ENCODE results near the gene CARD9. TPM values are rescaled to one million over a fixed set of nuclear protein-coding genes. Genes with fewer than 3 reads are reported as not detected.

CARD9 gene
- total RNA-seq, 1 experiment from 2014 or later, result 5.6 TPM

DNA sequence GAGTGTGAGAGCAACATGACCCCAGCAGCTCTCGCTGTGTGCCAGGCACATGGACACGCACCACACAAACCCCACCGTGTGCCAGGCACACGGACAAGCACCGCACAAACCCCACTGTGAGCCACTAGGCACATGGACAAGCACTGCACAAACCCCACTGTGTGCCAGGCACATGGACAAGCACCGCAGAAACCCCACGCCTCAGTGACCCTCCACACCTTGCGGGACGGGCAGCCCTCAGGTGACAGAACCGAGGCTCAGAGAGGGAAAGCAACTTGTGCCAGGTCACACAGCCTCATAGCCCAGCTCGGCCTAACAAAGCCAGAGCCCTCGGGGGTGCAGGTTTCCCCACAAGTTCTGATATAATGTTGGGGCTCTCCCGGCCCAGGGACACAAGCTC, 48.1 kb downstream of the CARD9 start:
- no peak overlapping the region for H3K9ac ChIP-seq (ENCODE audit: extremely low read depth, insufficient read length, low read length)
- no peaks in the 10 kb centered on the region for H3K27me3 ChIP-seq (ENCODE audit: insufficient read depth, low read length)
- H2BK5ac ChIP-seq (ENCODE audit: insufficient read length, low read length), result no peak overlapping the region
- H2BK120ac ChIP-seq (ENCODE audit: low read depth, low read length, poor library complexity, severe bottlenecking), result no peak overlapping the region
- Mint-ChIP-seq H3K27me3 (ENCODE audit: low read depth) (no peaks in the 10 kb centered on the region; the same call in none of the 2 replicates), H3K36me3 (ENCODE audit: insufficient read depth in 1 of 3, low read depth in 3 of 3) (no peaks in the 10 kb centered on the region; a peak in 1 of 7 replicates), H3K27ac (no peak overlapping the region), H3K9me3 (no peaks in the 10 kb centered on the region; a peak in 1 of 5 replicates), H3K4me1 (peaks cover 9 to 11% of the 10 kb centered on the region in 2 experiments), H3K4me3 (no peak overlapping the region; a peak in 1 of 5 replicates)
- H2BK15ac ChIP-seq (ENCODE audit: low read depth, low read length), result no peak overlapping the region
- TF ChIP-seq, protein P1, sequence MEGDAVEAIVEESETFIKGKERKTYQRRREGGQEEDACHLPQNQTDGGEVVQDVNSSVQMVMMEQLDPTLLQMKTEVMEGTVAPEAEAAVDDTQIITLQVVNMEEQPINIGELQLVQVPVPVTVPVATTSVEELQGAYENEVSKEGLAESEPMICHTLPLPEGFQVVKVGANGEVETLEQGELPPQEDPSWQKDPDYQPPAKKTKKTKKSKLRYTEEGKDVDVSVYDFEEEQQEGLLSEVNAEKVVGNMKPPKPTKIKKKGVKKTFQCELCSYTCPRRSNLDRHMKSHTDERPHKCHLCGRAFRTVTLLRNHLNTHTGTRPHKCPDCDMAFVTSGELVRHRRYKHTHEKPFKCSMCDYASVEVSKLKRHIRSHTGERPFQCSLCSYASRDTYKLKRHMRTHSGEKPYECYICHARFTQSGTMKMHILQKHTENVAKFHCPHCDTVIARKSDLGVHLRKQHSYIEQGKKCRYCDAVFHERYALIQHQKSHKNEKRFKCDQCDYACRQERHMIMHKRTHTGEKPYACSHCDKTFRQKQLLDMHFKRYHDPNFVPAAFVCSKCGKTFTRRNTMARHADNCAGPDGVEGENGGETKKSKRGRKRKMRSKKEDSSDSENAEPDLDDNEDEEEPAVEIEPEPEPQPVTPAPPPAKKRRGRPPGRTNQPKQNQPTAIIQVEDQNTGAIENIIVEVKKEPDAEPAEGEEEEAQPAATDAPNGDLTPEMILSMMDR (conservative IDR thresholded peaks at IDR 0.05), result no peak
- WGBS (ENCODE audit: extremely low coverage, insufficient read length, low lambda C conversion rate), result no CpG with 5 or more reads among the region's 13 CpGs
- no peak overlapping the region for H3K4ac ChIP-seq (ENCODE audit: low read depth, low read length)
- H4K5ac ChIP-seq (ENCODE audit: insufficient read length, low read depth, low read length), result no peak overlapping the region
- no peaks in the 10 kb centered on the region for H3K23me2 ChIP-seq (ENCODE audit: insufficient read length, low read depth, low read length, poor library complexity, severe bottlenecking)
- peaks cover 4% of the 10 kb centered on the region; the same call in 1 of the 2 replicates for H3K4me1 ChIP-seq (ENCODE audit: insufficient read depth, low read length)
- no peak overlapping the region for H3K4me2 ChIP-seq (ENCODE audit: insufficient read depth, insufficient read length, low read length)
- no peaks in the 10 kb centered on the region for H4K20me1 ChIP-seq (ENCODE audit: control insufficient read depth, insufficient read depth, insufficient read length)
- no peak overlapping the region for H2BK20ac ChIP-seq (ENCODE audit: low read depth, low read length, poor library complexity, severe bottlenecking)
- no peak overlapping the region for H4K91ac ChIP-seq (ENCODE audit: insufficient read length, low read depth, low read length)
- H2AFZ ChIP-seq (ENCODE audit: low read length), result no peak overlapping the region
- H4K8ac ChIP-seq (replicated peaks; ENCODE audit: insufficient read length, low read depth, low read length), result no peak overlapping the region
- no peak for DNase-seq
- H3K56ac ChIP-seq (ENCODE audit: insufficient read length, low read depth, low read length), result no peak overlapping the region
- H3K18ac ChIP-seq (ENCODE audit: insufficient read length, low read depth, low read length), result no peak overlapping the region
- no peak overlapping the region for H2BK12ac ChIP-seq (ENCODE audit: insufficient read length, low read depth, low read length)
- no peak overlapping the region for H3K14ac ChIP-seq (ENCODE audit: insufficient read depth, low read length)
- no peak overlapping the region for H3T11ph ChIP-seq (ENCODE audit: low read length)
- H3K27ac ChIP-seq (ENCODE audit: insufficient read length, low read depth, low read length), result no peak overlapping the region
- H2AK5ac ChIP-seq (ENCODE audit: insufficient read length, low read length), result no peak overlapping the region
- peaks cover 2% of the 10 kb centered on the region; the same call in 1 of the 2 replicates for H3K79me2 ChIP-seq (ENCODE audit: insufficient read depth, low read length)
- no peaks in the 10 kb centered on the region for H3K9me3 ChIP-seq (ENCODE audit: control insufficient read depth, low read depth, low read length)
- no peak overlapping the region for H3K23ac ChIP-seq (ENCODE audit: insufficient read length, low read depth, low read length)
- H3K79me1 ChIP-seq (ENCODE audit: insufficient read depth, low read depth, low read length, poor library complexity, severe bottlenecking), result peaks cover 2% of the 10 kb centered on the region

All from H9 (cell line).